Esophagus mucosa (tissue), 1 donor: ENCODE results near the gene AOX1. TPM values are rescaled to one million over a fixed set of nuclear protein-coding genes. Genes with fewer than 3 reads are reported as not detected.
"Not testable (repeated sequence)": the region's sequence is repeated elsewhere in the genome, so short reads cannot be mapped to it uniquely, and the experiment has no call there.

Experiments used
- ATAC-seq: fragments of 200-7000 bp; cut with Tn5 transposase; one replicate; pipeline ENCODE4 v1.9.1; 2020
- total RNA-seq: library from RNA; stranded (reverse); gene quantifications from one replicate; pipeline ENCODE4 v1.2.4, GENCODE V29; 2023
- donor health status: DM: yes; HTN: yes; CAD: no.

AOX1 gene
- total RNA-seq, 1 donor from 2014 or later, result 5.2 TPM

GRCh38 chr2:200631287-200631686 lies 45.5 kb downstream of the AOX1 start:
- ATAC-seq, result no peak

- no peak for ATAC-seq
Measured at GRCh38 chr2:200634231-200634964, 48.6 kb downstream of the AOX1 start.

GRCh38 chr2:200635251-200635650 lies 49.4 kb downstream of the AOX1 start:
- peak; percentile 57 for ATAC-seq

- ATAC-seq, result no peak
Measured at GRCh38 chr2:200637901-200638300, 52.1 kb downstream of the AOX1 start.

GRCh38 chr2:200640176-200640575 lies 54.4 kb downstream of the AOX1 start:
- no peak for ATAC-seq

GRCh38 chr2:200640901-200641300 lies 55.1 kb downstream of the AOX1 start:
- ATAC-seq, result no peak

GRCh38 chr2:200648518-200649281 lies 62.9 kb downstream of the AOX1 start:
- not testable (repeated sequence) for ATAC-seq

- ATAC-seq, result no peak
Measured at GRCh38 chr2:200649724-200650123, 63.9 kb downstream of the AOX1 start.

GRCh38 chr2:200650195-200650594 lies 64.4 kb downstream of the AOX1 start:
- no peak for ATAC-seq

GRCh38 chr2:200652158-200652557 lies 66.3 kb downstream of the AOX1 start:
- no peak for ATAC-seq

- no peak for ATAC-seq
Measured at GRCh38 chr2:200653021-200653420, 67.2 kb downstream of the AOX1 start.

GRCh38 chr2:200654823-200655222 lies 69.0 kb downstream of the AOX1 start:
- ATAC-seq, result no peak

- ATAC-seq, result no peak
Measured at GRCh38 chr2:200655918-200656580, 70.2 kb downstream of the AOX1 start.

- no peak for ATAC-seq
Measured at GRCh38 chr2:200658278-200658864, 72.6 kb downstream of the AOX1 start.

- no peak for ATAC-seq
Measured at GRCh38 chr2:200659410-200659809, 73.6 kb downstream of the AOX1 start.

- ATAC-seq, result no peak
Measured at GRCh38 chr2:200661477-200661876, 75.7 kb downstream of the AOX1 start.

GRCh38 chr2:200662727-200663126 lies 76.9 kb downstream of the AOX1 start:
- ATAC-seq, result peak; percentile 60

GRCh38 chr2:200664770-200665494 lies 79.1 kb downstream of the AOX1 start:
- ATAC-seq, result peak; percentile 78

- ATAC-seq, result no peak
Measured at GRCh38 chr2:200665626-200666453, 80.0 kb downstream of the AOX1 start.

- no peak for ATAC-seq
Measured at GRCh38 chr2:200667413-200667812, 81.6 kb downstream of the AOX1 start.

- no peak for ATAC-seq
Measured at GRCh38 chr2:200668478-200668877, 82.7 kb downstream of the AOX1 start.
